HepG2 (cell line): ENCODE results near the gene ZNF571. TPM values are rescaled to one million over a fixed set of nuclear protein-coding genes. Genes with fewer than 3 reads are reported as not detected.

Experiments
- ATAC-seq: fragments of 200-7000 bp; cut with Tn5 transposase; 3 replicates; pipeline ENCODE4 v1.9.1; 2020; ENCODE audit warnings: mild to moderate bottlenecking, moderate library complexity
- BruUV-seq: library from RNA; stranded (reverse); fragments of 400-500 nt; replicated peaks from 2 replicates; lab custom pipeline; 2021; lab: Mats Ljungman, UMichigan
- CTCF ChIA-PET: fragments of 300-600 bp; formaldehyde crosslinking; extraction: SDS; loops from one replicate; lab custom pipeline; 2021; ENCODE audit warnings: low total read pairs, inconsistent platforms, low intra/inter-chr PET ratio; lab: Yijun Ruan, JAX
- POLR2A ChIA-PET: fragments of 350-600 bp; sonication (Branson Sonifier 250); formaldehyde crosslinking; loops from one replicate; lab custom pipeline; 2020; ENCODE audit warnings: antibody characterized with exemption, inconsistent platforms; lab: Yijun Ruan, JAX
- DNase-seq: peaks from one replicate; pipeline ENCODE4 v3.0.0-alpha.2; 2015; ENCODE audit warnings: low spot score
- FAIRE-seq: peaks from 3 replicates; lab custom pipeline; 2011; peaks lifted over from hg19 to GRCh38; lab: Jason Lieb, UNC
- H2AFZ ChIP-seq: one replicate; pipeline ENCODE4 v1.6.1; 2011; ENCODE audit warnings: low read length, inconsistent platforms
- H3K27ac ChIP-seq: fragments of 300-600 bp; 3 replicates; pipeline ENCODE4 v1.8.0; 2011; ENCODE audit warnings: mixed run types, mild to moderate bottlenecking, mixed read lengths, low read length, inconsistent platforms; ENCODE audit not compliant: insufficient read depth; ENCODE audit errors: extremely low read length
- H3K27me3 ChIP-seq, 2 experiments: fragments of 200-600 bp in 1 of 2; 2 replicates in 1 of 2; 3 replicates in 1 of 2; pipeline versions ENCODE4 v1.6.0 to v1.8.0; 2011; ENCODE audit warnings: low read length in 2 of 2, mild to moderate bottlenecking in 2 of 2, moderate library complexity in 2 of 2, inconsistent platforms in 1 of 2; ENCODE audit not compliant: insufficient read depth in 2 of 2, control insufficient read depth in 1 of 2
- H3K36me3 ChIP-seq, 2 experiments: fragments of 200-600 bp in 1 of 2; replicated peaks in 1 of 2; 2 replicates in 1 of 2; 3 replicates in 1 of 2; pipeline versions ENCODE4 v1.5.1 to v1.8.0; 2011; ENCODE audit warnings: low read length in 2 of 2, inconsistent platforms in 1 of 2; ENCODE audit not compliant: insufficient read depth in 2 of 2, control insufficient read depth in 1 of 2
- H3K4me1 ChIP-seq: 2 replicates; pipeline ENCODE4 v1.5.1; 2012; ENCODE audit warnings: low read length, inconsistent platforms; ENCODE audit not compliant: insufficient read depth
- H3K4me2 ChIP-seq: 2 replicates; pipeline ENCODE4 v1.6.0; 2011; ENCODE audit warnings: low read depth, low read length, inconsistent platforms
- H3K4me3 ChIP-seq, 3 experiments: fragments of 200-600 bp in 1 of 3; sonication (generic), shearing (Covaris generic) in 1 of 3; replicated peaks in 1 of 3; 2 replicates each; pipeline ENCODE4 v1.5.1; 2011 to 2016; ENCODE audit warnings: low read length in 3 of 3, inconsistent platforms in 2 of 3, low read depth in 2 of 3, mild to moderate bottlenecking in 2 of 3, control low read depth in 1 of 3, mixed read lengths in 1 of 3; ENCODE audit not compliant: insufficient read depth in 1 of 3
- H3K79me2 ChIP-seq: one replicate; pipeline ENCODE4 v1.6.1; 2011; ENCODE audit warnings: low read length, inconsistent platforms; ENCODE audit not compliant: insufficient read depth
- H3K9ac ChIP-seq: 2 replicates; pipeline ENCODE4 v1.6.0; 2011; ENCODE audit warnings: mild to moderate bottlenecking, low read depth, low read length, inconsistent platforms; ENCODE audit not compliant: insufficient read depth
- H3K9me3 ChIP-seq: 2 replicates; pipeline ENCODE4 v1.5.1; 2012; ENCODE audit warnings: mild to moderate bottlenecking, low read length
- H4K20me1 ChIP-seq: 2 replicates; pipeline ENCODE4 v1.6.0; 2011; ENCODE audit warnings: inconsistent platforms, mild to moderate bottlenecking, low read length, moderate library complexity; ENCODE audit not compliant: insufficient read depth
- GLI4 ChIP-seq: sonication (generic); formaldehyde crosslinking; IDR thresholded peaks from 2 replicates; pipeline ENCODE4 v1.5.1; 2020; ENCODE audit warnings: missing genetic modification reagents, mild to moderate bottlenecking, moderate library complexity, borderline replicate concordance
- GPN1 ChIP-seq: sonication (generic); formaldehyde crosslinking; IDR thresholded peaks from 2 replicates; pipeline ENCODE4 v1.5.1; 2020; ENCODE audit warnings: missing genetic modification reagents, borderline replicate concordance
- PRPF4 ChIP-seq: fragments of 200-400 bp; formaldehyde crosslinking; IDR thresholded peaks from 2 replicates; pipeline ENCODE4 v1.6.1; 2016; ENCODE audit warnings: low read length, low read depth; ENCODE audit not compliant: poor library complexity, severe bottlenecking
- SNAI1 ChIP-seq: sonication (generic); formaldehyde crosslinking; IDR thresholded peaks from 2 replicates; pipeline ENCODE4 v1.5.0; 2020; ENCODE audit warnings: mild to moderate bottlenecking, missing genetic modification reagents, borderline replicate concordance
- in situ Hi-C: cut with HindIII; loops from 2 replicates; pipeline ENCODE4 v1.10.0; 2017; ENCODE audit warnings: low pct_unique_long_range_greater_than_20kb; ENCODE audit not compliant: extremely low pct_ligation_motif_present
- intact Hi-C: fragments of 100-400 bp; cut with micrococcal nuclease; formaldehyde crosslinking; loops from one replicate; pipeline ENCODE4 v1.10.0; 2022; ENCODE audit not compliant: unreplicated experiment
- polyA plus RNA-seq, 8 experiments: library from polyadenylated mRNA; depleted of rRNA in 3 of 8; stranded (reverse) in 7 of 8; unstranded in 1 of 8; fragments of >200 nt; fragmentation: Illumina TruSeq in 4 of 8; extraction: Trizol in 4 of 8; gene quantifications; 2 replicates each; pipeline versions ENCODE4 v1.2.1 to v1.2.3, GENCODE V29; 2011 to 2016; ENCODE audit warnings: low read depth in 4 of 8, missing spikeins in 1 of 8, mixed read lengths in 1 of 8; ENCODE audit not compliant: insufficient read depth in 1 of 8
- total RNA-seq, 5 experiments: library from RNA; depleted of rRNA; stranded (reverse); fragments of >200 nt; fragmentation: Illumina TruSeq; extraction: Trizol; gene quantifications; 2 replicates each; pipeline ENCODE4 v1.2.3, GENCODE V29; 2016; ENCODE audit warnings: low read depth in 1 of 5
- TF ChIP-seq, protein P1 (sequence below): sonication (generic); formaldehyde crosslinking; IDR thresholded peaks from 2 replicates; pipeline ENCODE4 v1.4.0; 2020; ENCODE audit warnings: missing genetic modification reagents

ZNF571 gene
- total and polyA plus RNA-seq, 2 of the 13 experiments (the other 11 are each of a cell fraction or from before 2014, with no cell fraction given) = 1.3 to 1.9 TPM

DNA sequence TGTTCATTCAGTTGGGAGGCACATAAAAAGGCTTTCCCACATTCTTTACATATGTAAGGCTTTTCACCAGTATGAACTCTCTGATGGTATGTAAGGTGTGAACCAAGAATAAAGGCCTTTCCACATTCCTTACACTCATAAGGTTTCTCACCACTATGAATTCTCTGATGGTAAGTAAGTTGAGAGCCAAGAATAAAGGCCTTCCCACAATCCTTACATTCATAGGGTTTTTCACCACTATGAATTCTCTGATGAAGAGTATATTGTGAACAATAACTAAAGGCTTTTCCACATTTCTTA lies 29.3 kb downstream of the ZNF571 start:
- H3K36me3 ChIP-seq = 0 out of 5 replicates have a peak, but pooled peaks cover 0 to 5% of the 10 kb centered on the region in 2 experiments
- no peak for FAIRE-seq

More for the DNA sequence above, 29.3 kb downstream of the ZNF571 start:
- Histone ChIP-seq H3K4me3 (no peak overlapping the region), H3K9me3 (peaks cover 89% of the 10 kb centered on the region; the same call in 1 of the 2 replicates), H4K20me1 (no peaks in the 10 kb centered on the region), H3K79me2 (no peaks in the 10 kb centered on the region), H3K4me2 (no peak overlapping the region), H2AFZ (no peak overlapping the region), H3K4me1 (no peaks in the 10 kb centered on the region), H3K27ac (no peak overlapping the region), H3K9ac (no peak overlapping the region), H3K27me3 (no peaks in the 10 kb centered on the region)
- no TSS peak for BruUV-seq
- TF ChIP-seq GPN1 (CRISPR knock-in tag) (no peak), PRPF4 (no peak), GLI4 (CRISPR knock-in tag) (no peak), SNAI1 (CRISPR knock-in tag) (no peak)
- TF ChIP-seq, protein P1, sequence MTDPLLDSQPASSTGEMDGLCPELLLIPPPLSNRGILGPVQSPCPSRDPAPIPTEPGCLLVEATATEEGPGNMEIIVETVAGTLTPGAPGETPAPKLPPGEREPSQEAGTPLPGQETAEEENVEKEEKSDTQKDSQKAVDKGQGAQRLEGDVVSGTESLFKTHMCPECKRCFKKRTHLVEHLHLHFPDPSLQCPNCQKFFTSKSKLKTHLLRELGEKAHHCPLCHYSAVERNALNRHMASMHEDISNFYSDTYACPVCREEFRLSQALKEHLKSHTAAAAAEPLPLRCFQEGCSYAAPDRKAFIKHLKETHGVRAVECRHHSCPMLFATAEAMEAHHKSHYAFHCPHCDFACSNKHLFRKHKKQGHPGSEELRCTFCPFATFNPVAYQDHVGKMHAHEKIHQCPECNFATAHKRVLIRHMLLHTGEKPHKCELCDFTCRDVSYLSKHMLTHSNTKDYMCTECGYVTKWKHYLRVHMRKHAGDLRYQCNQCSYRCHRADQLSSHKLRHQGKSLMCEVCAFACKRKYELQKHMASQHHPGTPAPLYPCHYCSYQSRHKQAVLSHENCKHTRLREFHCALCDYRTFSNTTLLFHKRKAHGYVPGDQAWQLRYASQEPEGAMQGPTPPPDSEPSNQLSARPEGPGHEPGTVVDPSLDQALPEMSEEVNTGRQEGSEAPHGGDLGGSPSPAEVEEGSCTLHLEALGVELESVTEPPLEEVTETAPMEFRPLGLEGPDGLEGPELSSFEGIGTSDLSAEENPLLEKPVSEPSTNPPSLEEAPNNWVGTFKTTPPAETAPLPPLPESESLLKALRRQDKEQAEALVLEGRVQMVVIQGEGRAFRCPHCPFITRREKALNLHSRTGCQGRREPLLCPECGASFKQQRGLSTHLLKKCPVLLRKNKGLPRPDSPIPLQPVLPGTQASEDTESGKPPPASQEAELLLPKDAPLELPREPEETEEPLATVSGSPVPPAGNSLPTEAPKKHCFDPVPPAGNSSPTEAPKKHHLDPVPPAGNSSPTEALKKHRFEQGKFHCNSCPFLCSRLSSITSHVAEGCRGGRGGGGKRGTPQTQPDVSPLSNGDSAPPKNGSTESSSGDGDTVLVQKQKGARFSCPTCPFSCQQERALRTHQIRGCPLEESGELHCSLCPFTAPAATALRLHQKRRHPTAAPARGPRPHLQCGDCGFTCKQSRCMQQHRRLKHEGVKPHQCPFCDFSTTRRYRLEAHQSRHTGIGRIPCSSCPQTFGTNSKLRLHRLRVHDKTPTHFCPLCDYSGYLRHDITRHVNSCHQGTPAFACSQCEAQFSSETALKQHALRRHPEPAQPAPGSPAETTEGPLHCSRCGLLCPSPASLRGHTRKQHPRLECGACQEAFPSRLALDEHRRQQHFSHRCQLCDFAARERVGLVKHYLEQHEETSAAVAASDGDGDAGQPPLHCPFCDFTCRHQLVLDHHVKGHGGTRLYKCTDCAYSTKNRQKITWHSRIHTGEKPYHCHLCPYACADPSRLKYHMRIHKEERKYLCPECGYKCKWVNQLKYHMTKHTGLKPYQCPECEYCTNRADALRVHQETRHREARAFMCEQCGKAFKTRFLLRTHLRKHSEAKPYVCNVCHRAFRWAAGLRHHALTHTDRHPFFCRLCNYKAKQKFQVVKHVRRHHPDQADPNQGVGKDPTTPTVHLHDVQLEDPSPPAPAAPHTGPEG (CRISPR knock-in tag) = no peak
- intact Hi-C loops = no loop called here
- POLR2A ChIA-PET = no interaction called here
- in situ Hi-C loops = no loop called here
- DNase-seq (no peak), ATAC-seq (no peak)
- CTCF ChIA-PET = no interaction called here
